ENCODE results near the gene NRF1.

GRCh38 chr7:129804890-129805719 lies 193.6 kb downstream of the NRF1 start:
- TF ChIP-seq POLR2A (IDR thresholded peaks at IDR 0.05): no peak
- no peak for TF ChIP-seq CTCF (IDR thresholded peaks at IDR 0.05)

Measured in adrenal gland (tissue), 5 donors.